Activated CD8-positive, alpha-beta memory T cell treated with anti-CD3 and anti-CD28 coated beads for 24 hours (primary cell): ENCODE data around the gene FAM174C.

ENCODE experiments used
- DNase-seq: peaks from one replicate; pipeline ENCODE4 v3.0.0-alpha.2; 2020

The FAM174C gene

GRCh38 chr19:1275976-1276627 lies 772 bp downstream of the FAM174C start:
- DNase-seq = no peak

GRCh38 chr19:1276628-1277022 lies 1.3 kb downstream of the FAM174C start:
- no peak for DNase-seq

GRCh38 chr19:1277061-1277460 lies 1.7 kb downstream of the FAM174C start:
- DNase-seq = no peak

GRCh38 chr19:1278074-1278473 lies 2.7 kb downstream of the FAM174C start:
- DNase-seq = no peak

GRCh38 chr19:1278713-1279660 lies 3.7 kb downstream of the FAM174C start:
- no peak for DNase-seq

- DNase-seq = peak; percentile 92
Measured at GRCh38 chr19:1279782-1280341, 4.5 kb downstream of the FAM174C start.

- DNase-seq = no peak
Measured at GRCh38 chr19:1280636-1281568, 5.6 kb downstream of the FAM174C start.

- DNase-seq = no peak
Measured at GRCh38 chr19:1281569-1282287, 6.4 kb downstream of the FAM174C start.

- no peak for DNase-seq
Measured at GRCh38 chr19:1282588-1283206, 7.4 kb downstream of the FAM174C start.

GRCh38 chr19:1283207-1283916 lies 8.0 kb downstream of the FAM174C start:
- DNase-seq = no peak

GRCh38 chr19:1283917-1284292 lies 8.6 kb downstream of the FAM174C start:
- no peak for DNase-seq

GRCh38 chr19:1284293-1284978 lies 9.1 kb downstream of the FAM174C start:
- DNase-seq = no peak

- no peak for DNase-seq
Measured at GRCh38 chr19:1284979-1285736, 9.8 kb downstream of the FAM174C start.

GRCh38 chr19:1285737-1286360 lies 10.5 kb downstream of the FAM174C start, which contains the start of gene EFNA2:
EFNA2 (plus strand) TSS chr19:1285873; CDS start chr19:1286169, 296 bp downstream.
- DNase-seq = no peak

- DNase-seq = no peak
Measured at GRCh38 chr19:1286487-1287353, 11.4 kb downstream of the FAM174C start.

- no peak for DNase-seq
Measured at GRCh38 chr19:1287354-1288225, 12.3 kb downstream of the FAM174C start.

GRCh38 chr19:1288226-1288612 lies 12.9 kb downstream of the FAM174C start:
- DNase-seq = no peak
